Esophagus squamous epithelium (tissue), 5 donors: Measurements from ENCODE around the gene ERMP1. TPM values are rescaled to one million over a fixed set of nuclear protein-coding genes. Genes with fewer than 3 reads are reported as not detected.
"Not testable (repeated sequence)": the region's sequence is repeated elsewhere in the genome, so short reads cannot be mapped to it uniquely, and the experiment has no call there.

ENCODE experiments used
- DNase-seq: peaks from one replicate; lab custom pipeline; 2025; lab: John Stamatoyannopoulos, UW
- H3K27ac ChIP-seq, 4 donors: fragments of 200-600 bp; sonication (generic); one replicate each; pipeline ENCODE4 v1.5.1; 2016 to 2019; ENCODE audit warnings: mild to moderate bottlenecking in 1 of 4
- H3K27me3 ChIP-seq, 4 donors: fragments of 200-600 bp; sonication (generic); 1 replicate in 3 of 4; 2 replicates in 1 of 4; pipeline versions ENCODE4 v1.5.1 to v1.6.0; 2017 to 2021; ENCODE audit warnings: antibody characterized with exemption in 1 of 4
- H3K36me3 ChIP-seq, 3 donors: fragments of 200-600 bp; sonication (generic); one replicate each; pipeline ENCODE4 v1.5.1; 2016 to 2019
- H3K4me1 ChIP-seq, 3 donors: fragments of 200-600 bp; sonication (generic); one replicate each; pipeline ENCODE4 v1.5.1; 2017 to 2019
- H3K4me3 ChIP-seq, 4 donors: fragments of 200-600 bp; sonication (generic); 1 replicate in 3 of 4; 2 replicates in 1 of 4; pipeline ENCODE4 v1.5.1; 2016 to 2019; ENCODE audit warnings: mild to moderate bottlenecking in 2 of 4, moderate library complexity in 1 of 4
- H3K9me3 ChIP-seq, 3 donors: fragments of 200-600 bp; sonication (generic); one replicate each; pipeline ENCODE4 v1.5.1; 2016 to 2019
- POLR2A ChIP-seq, 4 donors: fragments of 450-650 bp; IDR thresholded peaks; one replicate each; pipeline ENCODE4 v1.6.1; 2017; ENCODE audit warnings: antibody characterized with exemption in 4 of 4, mild to moderate bottlenecking in 4 of 4, moderate library complexity in 3 of 4
- WGBS, 2 donors: methylation state at CpG; one replicate each; pipeline ENCODE4 v1.1.5; 2018; 5-methylcytosine and 5-hydroxymethylcytosine counted together
- intact Hi-C: fragments of 100-400 bp; cut with DNase I; formaldehyde crosslinking; loops from one replicate; pipeline ENCODE4 v1.15.0; 2022
- total RNA-seq, 4 donors: library from RNA; depleted of rRNA; stranded (reverse); fragments of >200 nt; gene quantifications; one replicate each; pipeline ENCODE4 v1.1.0, GENCODE V29; 2016
- TF ChIP-seq, protein P1 (sequence below), 6 experiments: fragments of 450-650 bp in 4 of 6; fragments of 200-600 bp in 2 of 6; sonication (generic) in 2 of 6; IDR thresholded peaks; one replicate each; pipeline ENCODE4 v1.5.1; 2016 to 2019; ENCODE audit warnings: antibody characterized with exemption in 6 of 6, mild to moderate bottlenecking in 4 of 6, moderate library complexity in 4 of 6
- donor health status: DM: yes; HTN: yes; CAD: no.

Gene ERMP1
- total RNA-seq, 4 donors from 2014 or later = 24.4 to 38.2 (median 29.9) TPM

GRCh38 chr9:5787220-5787619 is 45.7 kb downstream of the ERMP1 start:
- Histone ChIP-seq H3K36me3 (peaks cover 0 to 87% (median 4%) of the 10 kb centered on the region in 3 donors), H3K27ac (no peak overlapping the region), H3K4me1 (no peaks in the 10 kb centered on the region), H3K27me3 (no peaks in the 10 kb centered on the region), H3K9me3 (peaks cover 0 to 12% (median 0%) of the 10 kb centered on the region in 3 donors), H3K4me3 (no peak overlapping the region)
- TF ChIP-seq POLR2A (IDR thresholded peaks at IDR 0.05) = no peak
- TF ChIP-seq, protein P1, sequence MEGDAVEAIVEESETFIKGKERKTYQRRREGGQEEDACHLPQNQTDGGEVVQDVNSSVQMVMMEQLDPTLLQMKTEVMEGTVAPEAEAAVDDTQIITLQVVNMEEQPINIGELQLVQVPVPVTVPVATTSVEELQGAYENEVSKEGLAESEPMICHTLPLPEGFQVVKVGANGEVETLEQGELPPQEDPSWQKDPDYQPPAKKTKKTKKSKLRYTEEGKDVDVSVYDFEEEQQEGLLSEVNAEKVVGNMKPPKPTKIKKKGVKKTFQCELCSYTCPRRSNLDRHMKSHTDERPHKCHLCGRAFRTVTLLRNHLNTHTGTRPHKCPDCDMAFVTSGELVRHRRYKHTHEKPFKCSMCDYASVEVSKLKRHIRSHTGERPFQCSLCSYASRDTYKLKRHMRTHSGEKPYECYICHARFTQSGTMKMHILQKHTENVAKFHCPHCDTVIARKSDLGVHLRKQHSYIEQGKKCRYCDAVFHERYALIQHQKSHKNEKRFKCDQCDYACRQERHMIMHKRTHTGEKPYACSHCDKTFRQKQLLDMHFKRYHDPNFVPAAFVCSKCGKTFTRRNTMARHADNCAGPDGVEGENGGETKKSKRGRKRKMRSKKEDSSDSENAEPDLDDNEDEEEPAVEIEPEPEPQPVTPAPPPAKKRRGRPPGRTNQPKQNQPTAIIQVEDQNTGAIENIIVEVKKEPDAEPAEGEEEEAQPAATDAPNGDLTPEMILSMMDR (IDR thresholded peaks at IDR 0.05) = no peak
- WGBS, 2 donors = 95 to 96% methylated on average over 2 of the region's 2 CpGs
- intact Hi-C loops = no loop called here
- no peak for DNase-seq

DNA sequence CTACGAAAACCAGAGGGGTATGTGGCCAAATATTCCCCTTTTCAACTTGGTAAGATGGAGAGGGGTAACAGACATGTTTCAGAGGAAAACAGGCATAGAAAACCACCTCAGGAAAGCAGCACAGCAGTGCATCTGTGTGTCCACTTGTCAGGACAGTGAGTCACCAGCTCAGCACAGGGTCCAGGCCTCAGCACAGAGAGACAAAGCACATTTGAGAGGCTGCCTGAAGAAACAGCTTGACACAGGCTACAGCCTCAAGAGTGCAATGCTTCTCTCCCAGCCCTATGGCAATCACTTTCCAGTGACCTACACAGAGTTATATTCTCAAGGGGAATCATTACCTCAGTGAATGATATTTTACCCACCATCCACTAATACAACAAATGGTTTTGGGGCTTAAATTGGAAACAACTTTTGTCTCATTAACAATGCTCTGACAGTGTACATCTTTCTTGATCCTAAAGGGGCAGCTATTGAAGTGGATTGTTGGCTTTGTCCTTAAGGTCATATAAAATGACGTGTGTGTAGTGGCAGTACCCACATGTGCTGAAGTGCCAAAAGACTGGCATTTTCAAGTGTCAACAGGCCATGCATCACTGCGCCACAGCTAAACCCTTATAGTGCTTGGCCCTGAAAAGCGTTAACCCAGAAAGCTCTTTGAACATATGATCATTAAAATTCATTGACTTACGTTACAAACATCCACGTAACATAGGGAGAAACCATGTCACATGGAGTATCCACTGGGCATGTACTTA is 46.4 kb downstream of the ERMP1 start:
- Histone ChIP-seq H3K9me3 (peaks cover 0 to 12% (median 0%) of the 10 kb centered on the region in 3 donors), H3K27ac (no peak overlapping the region), H3K4me3 (no peak overlapping the region), H3K4me1 (no peaks in the 10 kb centered on the region), H3K36me3 (peaks cover 0 to 87% (median 4%) of the 10 kb centered on the region in 3 donors), H3K27me3 (no peaks in the 10 kb centered on the region)
- WGBS, 2 donors = 94 to 95% methylated on average over 6 of the region's 6 CpGs
- TF ChIP-seq POLR2A (IDR thresholded peaks at IDR 0.05) = no peak
- TF ChIP-seq, protein P1 (IDR thresholded peaks at IDR 0.05) = no peak
- intact Hi-C loops = no loop called here
- DNase-seq = no peak

- DNase-seq = no peak
- H3K27me3 ChIP-seq = no peaks in the 10 kb centered on the region
- 71 to 72% methylated on average over 4 of the region's 4 CpGs for WGBS, 2 donors
- H3K4me3 ChIP-seq = no peak overlapping the region
- H3K27ac ChIP-seq = no peak overlapping the region
- peaks cover 1 to 89% (median 9%) of the 10 kb centered on the region in 3 donors for H3K36me3 ChIP-seq
- intact Hi-C loops = no loop called here
- peaks cover 0 to 23% (median 6%) of the 10 kb centered on the region in 3 donors for H3K9me3 ChIP-seq
- TF ChIP-seq POLR2A (IDR thresholded peaks at IDR 0.05) = no peak
- TF ChIP-seq, protein P1 (IDR thresholded peaks at IDR 0.05) = no peak
- H3K4me1 ChIP-seq = no peaks in the 10 kb centered on the region
These were observed 48.2 kb downstream of the ERMP1 start for GRCh38 chr9:5784526-5785315.

DNA sequence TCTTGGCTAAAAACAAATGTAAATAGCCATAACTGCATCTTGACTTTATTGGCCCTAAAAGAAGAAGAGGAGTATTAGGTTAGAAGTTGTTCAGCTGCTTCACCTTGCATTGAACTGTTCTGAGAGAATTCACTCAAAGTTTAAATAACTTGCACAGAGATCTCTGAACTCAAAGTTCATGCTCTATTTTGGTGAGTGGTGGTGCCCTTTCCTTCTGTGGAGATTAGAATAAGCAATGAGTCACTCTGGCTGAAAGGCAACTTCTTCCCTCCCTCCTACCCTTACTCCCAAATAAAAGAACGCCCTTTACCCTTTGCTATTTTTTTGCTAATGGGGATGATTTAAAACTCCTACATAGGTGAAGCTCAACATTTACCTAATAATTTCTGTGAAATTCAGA is 48.9 kb downstream of the ERMP1 start:
- Histone ChIP-seq H3K9me3 (peaks cover 0 to 30% (median 14%) of the 10 kb centered on the region in 3 donors), H3K27me3 (no peaks in the 10 kb centered on the region), H3K4me1 (no peaks in the 10 kb centered on the region), H3K27ac (no peak overlapping the region), H3K4me3 (no peak overlapping the region), H3K36me3 (peaks cover 9 to 91% (median 16%) of the 10 kb centered on the region in 3 donors)
- intact Hi-C loops = no loop called here
- DNase-seq = no peak
- 82 to 88% methylated on average over 1 of the region's 1 CpG for WGBS, 2 donors
- no peak for TF ChIP-seq POLR2A (IDR thresholded peaks at IDR 0.05)
- TF ChIP-seq, protein P1 (IDR thresholded peaks at IDR 0.05) = no peak

DNA sequence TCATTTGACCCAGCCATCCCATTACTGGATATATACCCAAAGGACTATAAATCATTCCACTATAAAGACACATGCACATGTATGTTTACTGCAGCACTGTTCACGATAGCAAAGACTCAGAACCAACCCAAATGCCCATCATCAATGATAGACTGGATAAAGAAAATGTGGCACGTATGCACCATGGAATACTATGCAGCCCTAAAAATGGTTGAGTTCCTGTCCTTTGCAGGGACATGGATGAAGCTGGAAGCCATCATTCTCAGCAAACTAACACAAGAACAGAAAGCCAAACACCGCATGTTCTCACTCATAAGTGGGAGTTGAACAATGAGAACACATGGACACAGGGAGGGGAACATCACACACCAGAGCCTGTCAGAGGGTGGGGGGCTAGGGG is 49.5 kb downstream of the ERMP1 start:
- H3K9me3 ChIP-seq = peaks cover 0 to 36% (median 19%) of the 10 kb centered on the region in 3 donors
- H3K4me3 ChIP-seq, DNase-seq, H3K27ac ChIP-seq, H3K4me1 ChIP-seq, intact Hi-C loops, H3K27me3 ChIP-seq: not testable (repeated sequence)
- H3K36me3 ChIP-seq = peaks cover 14 to 97% (median 20%) of the 10 kb centered on the region in 3 donors
- 93 to 97% methylated on average over 3 of the region's 3 CpGs for WGBS, 2 donors

DNA sequence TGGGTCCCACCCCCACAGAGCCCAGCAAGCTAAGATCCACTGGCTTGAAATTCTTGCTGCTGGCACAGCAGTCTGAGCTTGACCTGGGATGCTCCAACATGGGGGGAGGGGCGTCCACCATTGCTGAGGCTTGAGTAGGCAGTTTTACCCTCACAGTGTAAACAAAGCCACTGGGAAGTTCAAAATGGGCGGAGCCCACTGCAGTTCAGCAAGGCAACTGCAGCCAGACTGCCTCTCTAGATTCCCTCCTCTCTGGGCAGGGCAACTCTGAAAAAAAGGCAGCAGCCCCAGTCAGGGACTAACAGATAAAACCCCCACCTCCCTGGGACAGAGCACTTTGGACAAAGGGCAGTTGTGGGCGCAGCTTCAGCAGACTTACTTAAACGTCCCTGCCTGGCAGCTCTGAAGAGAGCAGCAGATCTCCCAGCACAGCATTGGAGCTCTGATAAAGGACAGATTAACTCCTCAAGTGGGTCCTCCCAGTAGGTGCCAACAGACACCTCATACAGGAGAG is 53.2 kb downstream of the ERMP1 start:
- Histone ChIP-seq H3K36me3 (peaks cover 17 to 99% (median 18%) of the 10 kb centered on the region in 3 donors), H3K9me3 (peaks cover 0 to 45% (median 20%) of the 10 kb centered on the region in 3 donors)
- DNase-seq, H3K27ac ChIP-seq, H3K4me3 ChIP-seq, intact Hi-C loops, H3K27me3 ChIP-seq, H3K4me1 ChIP-seq: not testable (repeated sequence)
- 100% methylated on average over 2 of the region's 4 CpGs; no CpG with 5 or more reads in 1 of the 2 donors for WGBS, 2 donors
